Suppressor macrophage treated with lipopolysaccharide for 1 hour (primary cell): Measurements from ENCODE around the gene FAM13A.
A peak's percentile ranks its signal among the peaks of the same experiment; 100 is the strongest.
"Not testable (repeated sequence)": the region's sequence is repeated elsewhere in the genome, so short reads cannot be mapped to it uniquely, and the experiment has no call there.

ENCODE experiments used
- DNase-seq, 3 donors: peaks; one replicate each; pipeline ENCODE4 v3.0.0-alpha.2; 2020 to 2022

Gene FAM13A

DNA sequence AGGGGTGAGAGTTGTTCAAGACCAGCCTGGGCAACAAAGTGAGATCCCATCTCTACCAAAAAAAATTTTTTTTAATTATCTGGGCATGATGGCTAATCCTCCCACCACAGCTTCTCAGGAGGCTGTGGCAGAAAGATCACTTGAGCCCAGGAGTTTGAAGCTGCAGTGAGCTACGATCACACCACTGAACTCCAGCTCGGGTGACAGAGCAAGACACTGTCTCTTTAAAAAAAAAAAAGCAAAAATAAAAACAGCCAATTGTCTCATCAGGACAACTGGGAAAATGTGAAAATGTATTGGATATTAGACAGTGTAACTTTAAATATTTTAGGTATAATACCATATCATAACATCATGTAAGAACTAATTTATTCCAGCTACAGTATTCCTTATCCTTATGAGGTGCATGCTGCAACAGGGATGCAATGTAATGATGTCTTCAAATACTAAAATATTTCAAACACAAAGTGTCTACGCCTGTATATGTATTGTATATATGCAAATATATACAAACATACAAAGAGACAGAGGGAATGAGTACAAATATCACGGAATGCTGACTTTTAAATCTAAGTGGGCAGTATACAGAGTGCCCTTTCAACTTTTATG, 17.2 kb downstream of the FAM13A start:
- no peak for DNase-seq

DNA sequence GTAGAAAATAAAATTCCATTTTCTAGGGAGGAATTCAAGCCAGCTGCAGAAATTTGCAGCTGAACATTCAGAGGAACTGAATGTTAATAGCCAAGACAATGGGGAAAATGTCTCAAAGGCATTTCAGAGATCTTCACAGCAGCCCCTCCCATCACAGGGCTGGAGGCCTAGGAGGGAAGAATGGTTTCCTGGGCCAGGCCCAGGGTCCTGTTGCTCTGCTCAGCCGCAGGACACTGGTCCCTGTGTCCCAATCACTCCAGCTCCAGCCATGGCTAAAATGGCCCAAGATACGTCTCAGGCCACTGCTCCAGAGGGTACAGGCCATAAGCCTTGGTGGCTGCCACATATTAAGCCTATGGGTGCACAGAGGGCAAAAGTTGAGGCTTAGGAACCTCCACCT, 20.4 kb downstream of the FAM13A start:
- DNase-seq: no peak

DNA sequence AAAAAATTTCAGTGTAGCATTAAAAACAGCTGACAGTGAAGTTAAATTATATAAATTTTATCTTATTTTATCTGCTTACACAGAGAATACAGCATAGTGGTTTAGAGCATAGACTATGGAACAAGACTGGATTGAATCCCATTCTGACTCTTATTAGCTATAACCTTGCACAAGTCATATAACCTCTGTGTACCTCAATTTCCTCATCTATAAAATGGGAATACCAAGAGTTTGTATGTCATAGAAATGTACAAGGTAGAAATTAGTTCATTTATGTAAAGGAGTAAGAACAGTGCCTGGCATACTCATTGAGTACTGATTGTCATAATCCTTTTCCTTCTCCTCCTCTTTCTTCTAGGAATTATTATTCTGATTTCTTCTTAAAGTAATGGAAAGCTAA, 25.7 kb downstream of the FAM13A start:
- DNase-seq: no peak

DNA sequence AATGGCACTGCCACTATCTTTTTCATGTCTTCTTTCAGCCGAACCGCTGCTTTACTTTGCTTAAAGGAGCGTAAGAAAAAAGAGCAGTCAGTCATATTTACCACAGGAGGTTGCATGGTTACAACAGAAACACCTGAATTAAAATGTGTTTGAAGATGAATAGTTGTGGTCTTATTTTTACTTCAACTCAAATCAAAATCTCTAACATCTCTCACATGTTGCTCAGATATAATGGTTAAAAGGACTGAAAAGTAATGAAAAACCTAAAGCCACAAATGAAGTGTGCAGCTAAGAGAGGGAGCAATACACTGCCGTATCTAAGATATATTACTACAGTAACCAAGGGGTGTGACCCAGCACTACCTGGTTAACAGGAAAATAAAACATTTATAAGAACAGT, 27.4 kb downstream of the FAM13A start:
- DNase-seq: no peak

DNA sequence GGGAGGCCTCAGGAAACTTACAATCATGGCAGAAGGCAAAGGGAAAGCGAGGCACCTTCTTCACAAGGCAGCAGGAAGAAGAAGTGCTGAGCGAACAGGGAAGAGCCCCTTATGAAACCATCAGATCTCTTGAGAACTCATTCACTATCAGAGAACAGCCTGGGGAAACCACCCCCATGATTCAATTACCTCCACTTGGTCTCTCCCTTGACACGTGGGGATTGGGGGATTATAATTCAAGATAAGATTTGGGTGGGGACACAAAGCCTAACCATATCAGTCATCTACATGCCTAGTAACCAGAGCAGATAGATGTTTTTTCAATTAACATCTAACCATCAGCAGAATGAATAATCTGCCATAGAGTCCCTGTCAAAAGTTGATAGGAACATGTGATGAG, 30.4 kb downstream of the FAM13A start:
- no peak for DNase-seq

DNA sequence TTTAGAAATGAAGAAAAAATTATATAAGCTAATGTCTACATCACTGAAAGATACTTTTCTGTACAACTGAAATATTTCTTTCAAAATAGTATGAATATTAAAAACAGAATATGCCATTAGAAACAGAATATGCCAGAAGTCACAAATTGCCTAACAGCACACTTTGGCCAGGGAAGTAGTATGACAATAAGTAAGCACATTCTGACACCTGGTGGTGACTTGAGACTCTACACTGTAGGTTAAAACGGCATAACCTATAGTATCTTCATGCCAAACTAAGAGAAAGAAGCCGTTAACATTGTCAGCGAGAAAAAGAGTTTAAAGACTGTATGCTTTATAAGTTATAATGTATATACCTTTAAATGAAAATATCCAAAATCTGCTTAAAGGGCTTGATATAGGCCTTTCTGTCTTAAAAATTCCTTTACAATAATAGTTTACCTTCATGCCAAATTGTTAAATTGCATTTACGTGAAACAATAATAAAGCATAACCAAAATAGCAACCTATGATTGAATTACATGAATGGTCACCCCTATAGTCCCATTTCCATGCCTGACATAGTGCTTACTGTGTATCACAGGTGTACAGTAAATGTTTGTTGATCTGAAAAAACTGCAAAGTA, 32.8 kb downstream of the FAM13A start:
- DNase-seq: peak; percentile 81 to 92 (median 90)

DNA sequence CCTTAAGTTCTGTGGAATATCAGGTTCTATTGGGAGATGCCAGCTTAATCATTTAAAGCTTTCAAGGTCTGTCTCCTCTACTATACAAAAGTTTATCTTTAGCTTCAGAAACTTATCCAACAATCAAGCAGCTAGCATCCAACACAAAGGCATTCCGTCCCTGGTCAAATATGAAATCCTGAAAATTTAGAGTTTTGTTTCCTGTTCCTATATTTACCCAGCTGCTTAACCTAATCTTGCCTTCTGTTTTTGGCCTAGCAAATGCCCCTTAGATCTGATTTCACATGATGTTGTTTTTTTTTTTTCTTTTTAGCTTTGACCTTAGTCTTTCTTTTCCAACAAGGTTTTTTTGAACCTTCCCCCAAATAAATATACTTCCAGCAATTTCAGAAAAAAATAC, 33.8 kb downstream of the FAM13A start:
- no peak for DNase-seq

DNA sequence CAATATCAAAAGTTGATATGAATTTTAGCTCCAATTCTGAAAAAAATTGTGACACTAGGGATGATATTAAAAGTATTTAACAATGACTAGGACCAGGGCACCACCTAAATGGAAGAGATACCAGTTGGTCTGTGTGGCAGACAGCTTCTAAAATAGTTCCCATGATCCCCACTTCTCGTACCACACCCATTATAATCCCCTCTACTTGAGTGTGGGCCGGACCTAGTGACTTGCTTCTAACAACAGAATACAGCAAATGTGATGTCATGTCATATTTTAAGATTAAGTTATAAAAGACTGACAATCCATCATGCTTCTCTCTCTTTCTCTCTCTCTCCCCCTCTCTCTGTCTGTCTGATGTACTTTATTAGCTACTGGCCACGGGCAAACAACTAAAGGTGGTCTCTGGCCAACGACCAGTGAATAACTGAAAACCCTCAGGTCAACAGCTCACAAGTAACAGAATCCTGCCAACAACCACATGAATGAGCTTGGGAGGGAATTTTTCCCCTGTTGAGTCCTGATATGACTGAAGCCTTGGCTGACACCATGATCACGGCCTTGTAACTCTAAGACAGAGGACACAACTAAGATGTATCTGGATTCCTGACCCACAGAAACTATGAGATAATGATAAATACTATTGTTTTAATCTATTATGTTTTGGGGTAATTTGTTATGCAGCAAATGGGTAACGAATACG, 34.4 kb downstream of the FAM13A start:
- DNase-seq: no peak

DNA sequence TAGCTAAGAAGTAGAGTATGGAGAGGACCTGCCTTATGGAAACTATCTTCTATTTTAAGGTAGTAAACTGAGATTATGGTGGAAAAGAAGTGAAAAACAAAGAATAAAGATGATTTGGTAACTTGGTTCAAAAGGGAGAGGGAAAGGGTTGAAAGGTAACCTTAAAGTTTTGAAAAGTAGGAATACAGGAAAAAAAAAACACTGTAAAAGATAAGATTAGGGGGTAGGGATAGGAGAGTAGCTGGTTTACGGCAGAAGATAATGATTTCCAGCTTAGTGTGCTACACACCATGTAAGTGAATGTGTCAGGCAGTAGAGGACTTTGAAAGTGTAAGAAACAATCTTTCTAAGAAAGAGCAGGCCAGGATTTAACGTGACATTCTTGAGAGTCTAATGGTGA, 35.3 kb downstream of the FAM13A start:
- no peak for DNase-seq

DNA sequence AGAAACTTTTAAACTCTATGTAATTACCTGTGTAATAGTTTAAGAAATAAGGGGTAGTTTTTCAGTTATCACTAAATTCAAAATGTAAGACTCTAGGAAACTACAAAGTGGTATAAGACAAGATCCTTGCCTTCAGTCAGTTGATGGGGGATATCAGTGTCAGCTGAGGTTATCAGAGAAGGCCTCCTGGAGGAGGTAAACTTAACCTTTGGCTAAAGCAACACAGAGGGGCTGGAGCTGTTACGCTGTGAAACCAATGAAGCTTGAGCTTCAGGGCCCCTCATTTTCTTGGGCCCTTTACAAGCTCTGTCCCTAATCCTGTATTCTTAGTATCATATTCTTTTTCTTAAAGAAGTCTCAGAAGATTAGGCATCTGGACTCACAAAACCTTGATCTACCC, 35.9 kb downstream of the FAM13A start:
- no peak for DNase-seq

DNA sequence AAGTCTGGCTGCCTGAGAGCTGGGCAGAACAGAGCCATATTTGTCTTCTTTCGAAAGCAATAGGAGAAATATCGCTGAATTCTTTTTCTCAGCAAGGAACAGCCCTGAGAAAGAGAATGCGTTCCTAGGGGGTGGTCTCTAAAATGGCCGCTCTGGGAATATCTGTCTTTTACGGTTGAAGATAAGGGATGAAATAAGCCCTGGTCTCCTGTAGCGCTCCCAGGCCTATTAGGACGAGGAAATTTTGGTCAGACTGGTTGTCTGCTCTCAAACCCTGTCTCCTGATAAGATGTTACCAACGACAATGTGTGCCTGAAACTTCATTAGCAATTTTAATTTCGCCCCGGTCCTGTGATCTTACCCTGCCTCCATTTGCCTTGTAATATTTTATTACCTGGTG, 42.1 kb downstream of the FAM13A start:
- not testable (repeated sequence) for DNase-seq

DNA sequence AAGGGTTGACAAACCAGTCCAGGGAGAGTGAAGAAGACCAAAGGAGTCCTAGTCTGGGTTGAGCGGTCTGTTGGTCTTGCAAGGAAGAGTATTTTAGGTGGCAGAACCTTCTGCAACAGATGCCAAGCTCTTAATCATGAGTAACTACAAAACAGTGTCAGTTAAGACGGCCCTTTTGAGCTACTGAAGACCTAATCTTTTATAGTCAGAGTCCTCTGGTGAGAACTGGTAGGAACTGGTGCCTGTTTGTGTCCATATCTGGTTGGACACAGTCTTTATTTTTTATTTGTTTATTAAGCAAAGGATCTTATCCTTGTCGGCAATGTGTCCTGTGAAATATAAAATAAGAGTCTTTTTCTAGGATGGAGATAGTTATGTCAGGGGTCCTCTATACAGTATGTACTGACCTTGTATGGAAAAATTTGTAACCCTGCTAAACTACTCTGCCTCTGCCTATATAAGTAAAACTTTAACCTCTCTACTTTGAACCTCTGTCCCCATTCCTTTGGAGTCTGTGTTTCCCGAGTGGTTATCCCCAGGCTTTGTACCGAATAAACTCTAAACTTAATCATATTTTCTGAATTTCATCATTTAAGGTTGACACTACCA, 47.1 kb downstream of the FAM13A start:
- DNase-seq: no peak

DNA sequence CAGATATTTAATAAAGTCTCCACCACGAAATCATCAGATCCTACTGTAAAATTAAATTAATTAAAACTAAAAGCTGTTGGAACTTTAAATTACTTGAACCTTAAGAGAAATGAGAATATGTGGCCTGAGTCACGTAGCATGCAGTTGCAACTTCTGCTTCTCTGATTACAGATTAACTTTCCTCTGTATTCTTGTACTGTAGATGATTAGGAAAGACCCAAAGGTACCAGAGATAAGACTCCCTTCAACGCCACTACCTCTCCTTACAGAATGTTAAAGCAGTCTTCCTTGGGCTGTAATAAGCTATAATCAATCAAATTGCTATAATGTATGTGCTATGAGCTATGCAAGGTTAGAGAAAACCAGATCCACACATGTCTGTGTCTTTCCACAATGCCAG, 47.9 kb downstream of the FAM13A start:
- no peak for DNase-seq

DNA sequence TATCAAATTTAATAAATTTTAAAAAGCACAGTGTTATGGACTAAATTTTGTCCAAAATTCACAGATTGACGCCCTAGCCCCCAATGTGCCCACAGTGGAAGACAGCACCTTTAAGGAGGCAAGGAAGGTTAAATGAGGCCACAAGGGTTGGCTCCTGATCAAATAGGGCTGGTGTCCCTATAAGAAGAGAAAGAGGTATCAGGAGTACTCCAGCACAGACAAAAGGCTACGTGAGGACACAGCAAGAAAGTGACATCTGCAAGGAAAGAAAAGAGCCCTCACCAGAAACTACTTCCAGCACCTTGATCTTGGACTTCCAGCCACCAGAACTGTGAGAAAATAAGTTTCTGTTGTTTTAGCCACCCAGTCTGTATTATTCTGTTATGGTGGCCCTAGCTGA, 48.8 kb downstream of the FAM13A start:
- no peak for DNase-seq

DNA sequence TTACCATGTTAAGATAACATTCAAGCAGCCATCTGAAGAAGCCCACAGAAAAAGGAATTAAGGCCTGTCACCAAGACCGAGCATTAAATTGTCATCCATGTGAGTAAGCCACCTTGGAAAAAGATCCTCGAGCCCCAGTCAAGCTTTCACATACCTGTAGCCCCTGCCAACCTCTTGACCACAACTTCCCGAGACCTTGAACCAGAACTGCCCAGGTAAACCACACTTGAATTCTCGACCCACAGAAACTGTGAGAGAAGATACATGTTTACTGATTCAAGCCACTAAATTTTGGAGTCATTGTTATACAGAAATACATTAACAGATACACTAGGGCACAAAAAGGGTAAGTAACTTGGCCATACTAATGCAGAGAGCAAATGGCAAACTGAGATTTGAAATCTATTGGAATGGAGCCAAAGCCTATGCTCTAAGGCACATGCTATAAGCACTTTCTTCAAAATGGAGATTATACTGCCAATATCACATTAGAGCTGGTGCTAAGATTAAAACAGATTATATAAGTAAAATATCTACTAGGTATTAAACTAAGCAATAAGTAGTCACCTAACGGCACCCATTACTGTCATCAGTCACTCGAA, 49.5 kb downstream of the FAM13A start:
- no peak for DNase-seq

DNA sequence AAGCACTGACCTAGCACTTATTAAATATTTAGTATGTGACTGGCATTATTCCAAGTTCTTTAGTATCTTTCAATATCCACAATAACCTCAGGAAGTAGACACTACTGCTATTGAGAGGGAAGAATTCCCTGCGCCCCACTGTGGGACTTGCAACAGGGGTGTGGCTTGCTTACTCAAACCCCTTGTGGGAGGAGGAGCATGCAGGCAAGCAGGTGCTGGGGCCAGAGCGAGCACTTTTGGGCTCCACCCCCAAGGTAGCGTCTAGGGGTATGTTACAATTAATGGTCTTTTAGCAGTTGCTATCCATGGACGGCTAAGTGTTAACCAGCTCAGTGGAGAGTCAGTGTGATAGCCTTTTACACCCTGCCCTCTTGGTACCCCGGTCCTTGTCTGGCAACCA, 50.7 kb downstream of the FAM13A start:
- no peak for DNase-seq

DNA sequence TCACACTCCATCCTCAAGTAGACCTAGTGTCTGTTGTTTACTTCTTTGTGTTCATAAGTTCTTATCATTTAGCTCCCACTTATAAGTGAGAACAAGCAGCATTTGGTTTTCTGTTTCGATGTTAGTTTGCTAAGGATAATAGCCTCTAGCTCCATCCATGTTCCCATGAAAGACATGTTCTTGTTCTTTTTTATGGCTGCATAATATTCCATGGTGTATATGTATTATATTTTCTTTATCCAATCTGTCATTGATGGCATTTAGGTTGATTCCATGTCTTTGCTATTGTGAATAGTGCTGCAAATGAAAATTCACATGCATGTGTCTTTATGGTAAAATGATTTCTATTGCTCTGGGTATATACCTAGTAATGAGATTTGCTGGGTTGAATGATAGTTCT, 51.9 kb downstream of the FAM13A start:
- DNase-seq: not testable (repeated sequence)

DNA sequence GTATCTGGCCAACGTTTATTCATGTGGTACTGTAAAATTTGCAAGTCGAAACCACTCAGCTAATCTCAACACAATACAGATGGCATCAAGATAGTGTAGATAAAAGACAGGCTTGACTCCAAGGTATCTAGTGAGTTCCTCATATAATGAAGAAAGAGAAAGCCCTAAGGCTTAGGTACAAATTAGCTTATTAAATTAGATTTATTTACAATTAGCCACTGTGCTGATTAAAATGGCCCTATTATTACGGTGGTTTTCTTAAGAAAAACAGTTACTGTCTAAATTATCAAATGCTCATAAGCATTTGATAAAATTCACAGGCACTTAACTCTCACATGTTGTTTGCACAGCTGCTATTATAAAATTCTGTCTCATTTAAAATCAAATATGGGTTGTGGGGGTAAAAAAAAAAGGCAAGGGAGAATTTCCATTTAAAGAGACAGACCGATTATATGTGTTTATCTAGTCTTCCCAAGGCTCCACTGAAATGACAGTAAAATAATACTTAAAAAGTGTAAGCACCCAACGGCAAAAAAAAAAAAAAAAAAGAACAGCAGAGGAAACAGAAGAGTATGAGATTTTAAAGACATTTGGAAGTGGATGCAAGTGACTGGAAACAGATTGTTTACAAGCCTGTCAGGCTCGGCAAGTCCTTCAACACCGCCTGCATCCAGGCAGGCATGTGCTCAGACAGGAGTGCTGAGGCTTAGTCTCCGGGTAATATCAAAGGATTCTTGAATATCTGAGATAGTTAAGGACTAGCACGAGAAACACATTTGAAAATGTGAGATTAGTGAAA, 55.1 kb downstream of the FAM13A start:
- no peak for DNase-seq

DNA sequence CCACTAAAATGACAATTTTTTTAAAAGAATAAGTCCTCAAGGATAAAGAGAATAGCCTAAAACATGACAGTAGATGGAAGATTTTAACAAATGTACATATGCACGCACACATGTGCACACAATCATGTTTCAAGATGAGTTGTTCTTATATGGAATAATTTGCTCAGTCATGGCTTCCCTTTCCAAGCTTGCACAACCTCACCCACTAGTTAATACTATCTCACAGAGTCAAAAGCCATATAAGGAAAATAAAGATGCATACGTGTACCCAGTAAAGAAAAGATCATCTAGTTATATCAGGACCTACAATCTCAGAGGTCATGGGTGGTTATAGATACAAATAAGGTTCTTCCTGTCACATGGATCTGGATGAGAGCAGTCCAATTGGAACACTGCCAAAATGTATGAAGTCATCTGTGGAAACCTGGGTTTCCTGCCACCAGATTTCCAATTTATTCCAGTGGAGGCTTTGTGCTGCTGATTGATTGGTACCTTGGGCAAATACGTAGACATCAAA, 56.1 kb downstream of the FAM13A start:
- peak; percentile 49 to 67 (median 58) for DNase-seq

DNA sequence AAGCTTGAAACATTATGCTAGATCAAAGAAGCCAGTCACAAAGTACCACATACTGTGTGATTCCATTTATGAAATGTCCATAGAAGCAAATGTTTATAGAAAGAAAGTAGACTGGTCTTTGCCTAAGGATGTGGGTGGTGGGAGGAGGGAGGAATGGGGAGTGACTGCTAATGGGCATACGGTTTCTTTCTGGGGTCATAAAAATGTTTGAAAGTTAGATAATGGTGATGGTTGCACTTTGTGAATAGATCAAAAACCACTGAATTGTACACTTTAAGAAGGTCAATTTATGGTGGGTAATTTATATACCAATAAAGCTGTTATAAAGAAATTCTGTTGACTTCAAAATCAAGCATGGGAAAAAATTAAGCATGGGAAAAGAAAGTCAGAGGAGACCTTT, 56.6 kb downstream of the FAM13A start:
- DNase-seq: no peak

DNA sequence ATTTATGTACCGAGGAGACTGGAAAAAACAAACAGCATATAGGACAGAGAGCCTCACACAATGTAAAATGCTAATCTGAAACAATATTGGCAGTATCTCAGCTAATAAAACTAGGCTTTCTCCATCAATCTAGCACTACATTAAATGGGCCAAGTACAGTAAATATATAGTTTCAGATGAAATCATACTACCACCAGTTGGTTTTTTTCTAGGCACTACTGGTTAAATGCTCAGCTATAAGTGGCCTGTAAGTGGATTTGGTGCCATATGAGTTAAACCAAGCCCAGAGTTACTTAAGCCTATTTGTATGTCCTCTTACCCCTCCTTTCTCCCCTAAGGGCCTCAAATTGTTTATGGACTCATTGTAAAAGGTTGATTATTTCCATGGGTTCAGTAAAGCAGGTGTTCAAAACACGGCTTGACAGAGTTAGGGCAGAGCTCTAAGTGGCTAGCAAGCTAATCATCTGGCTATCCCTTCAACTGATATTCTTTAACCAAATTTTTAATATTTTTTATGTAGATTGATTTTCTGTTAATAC, 57.5 kb downstream of the FAM13A start:
- DNase-seq: no peak

DNA sequence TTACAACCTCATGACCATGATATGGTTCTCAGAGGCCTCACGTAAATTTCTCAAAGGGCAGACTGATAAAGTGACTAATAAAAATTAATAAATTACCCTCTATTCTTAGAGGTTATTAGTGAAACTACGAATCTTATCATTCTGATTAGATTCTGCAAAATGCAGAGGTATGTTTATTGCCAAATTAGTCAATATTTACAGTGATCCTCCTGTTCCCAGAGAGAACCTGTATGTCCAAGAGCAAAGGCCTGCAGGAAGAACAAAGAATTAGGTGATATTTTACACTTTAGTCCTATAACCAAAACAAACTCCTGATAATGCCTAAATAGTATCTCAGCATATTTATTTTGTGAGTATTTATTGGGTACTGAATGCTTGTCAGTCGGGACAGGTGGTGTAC, 58.1 kb downstream of the FAM13A start:
- DNase-seq: no peak
